GM18867 (cell line): ENCODE measurements around the gene ZNF629.
A peak's percentile ranks its signal among the peaks of the same experiment; 100 is the strongest.

Experiments used
- ATAC-seq: cut with Tn5 transposase; IDR thresholded peaks from one replicate; pipeline ENCODE4 v1.9.1; 2021; ENCODE audit warnings: mild to moderate bottlenecking, moderate library complexity; ENCODE audit not compliant: unreplicated experiment

ZNF629 gene

DNA sequence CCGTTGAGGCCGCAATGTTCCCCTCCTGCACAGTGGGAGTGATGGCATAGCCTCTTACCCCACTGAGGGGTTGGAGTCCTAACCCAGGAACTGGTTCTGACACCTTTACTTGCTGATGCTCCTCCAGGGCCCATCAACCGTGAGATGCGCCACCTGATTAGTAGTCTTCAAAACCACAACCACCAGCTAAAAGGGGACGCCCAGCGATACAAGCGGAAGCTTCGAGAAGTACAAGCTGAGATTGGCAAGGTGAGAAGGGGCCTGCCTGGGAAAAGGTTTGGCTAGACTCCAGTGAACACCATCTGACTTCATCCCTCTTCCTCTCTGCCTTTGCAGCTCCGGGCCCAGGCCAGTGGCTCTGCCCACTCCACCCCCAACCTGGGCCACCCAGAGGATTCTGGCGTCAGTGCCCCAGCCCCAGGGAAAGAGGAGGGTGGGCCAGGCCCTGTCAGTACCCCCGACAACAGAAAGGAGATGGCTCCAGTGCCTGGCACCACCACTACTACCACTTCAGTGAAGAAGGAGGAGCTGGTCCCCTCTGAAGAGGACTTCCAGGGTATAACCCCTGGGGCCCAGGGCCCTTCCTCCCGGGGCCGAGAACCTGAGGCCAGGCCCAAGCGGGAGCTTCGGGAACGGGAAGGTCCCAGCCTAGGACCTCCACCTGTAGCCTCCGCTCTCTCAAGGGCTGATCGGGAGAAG is 19.1 kb downstream of the ZNF629 start:
- peak; percentile 47 for ATAC-seq

DNA sequence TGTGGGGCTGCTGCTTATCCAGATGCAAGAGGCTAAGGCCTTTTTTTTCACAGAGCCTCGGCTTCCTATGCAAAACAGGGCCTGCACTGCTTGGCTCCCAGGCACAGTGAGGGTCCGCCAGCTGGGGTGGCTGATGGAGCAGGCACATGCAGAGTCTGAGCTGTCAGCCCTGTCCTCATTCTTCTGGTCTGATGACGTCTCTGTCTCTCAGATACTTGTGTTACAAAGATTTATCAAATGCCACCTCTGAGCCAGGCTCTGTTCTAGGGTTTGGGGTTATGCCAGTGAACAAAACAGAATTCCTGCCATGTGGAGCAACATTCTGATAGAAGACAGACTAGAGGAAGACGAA is 20.1 kb downstream of the ZNF629 start:
- ATAC-seq: no peak

DNA sequence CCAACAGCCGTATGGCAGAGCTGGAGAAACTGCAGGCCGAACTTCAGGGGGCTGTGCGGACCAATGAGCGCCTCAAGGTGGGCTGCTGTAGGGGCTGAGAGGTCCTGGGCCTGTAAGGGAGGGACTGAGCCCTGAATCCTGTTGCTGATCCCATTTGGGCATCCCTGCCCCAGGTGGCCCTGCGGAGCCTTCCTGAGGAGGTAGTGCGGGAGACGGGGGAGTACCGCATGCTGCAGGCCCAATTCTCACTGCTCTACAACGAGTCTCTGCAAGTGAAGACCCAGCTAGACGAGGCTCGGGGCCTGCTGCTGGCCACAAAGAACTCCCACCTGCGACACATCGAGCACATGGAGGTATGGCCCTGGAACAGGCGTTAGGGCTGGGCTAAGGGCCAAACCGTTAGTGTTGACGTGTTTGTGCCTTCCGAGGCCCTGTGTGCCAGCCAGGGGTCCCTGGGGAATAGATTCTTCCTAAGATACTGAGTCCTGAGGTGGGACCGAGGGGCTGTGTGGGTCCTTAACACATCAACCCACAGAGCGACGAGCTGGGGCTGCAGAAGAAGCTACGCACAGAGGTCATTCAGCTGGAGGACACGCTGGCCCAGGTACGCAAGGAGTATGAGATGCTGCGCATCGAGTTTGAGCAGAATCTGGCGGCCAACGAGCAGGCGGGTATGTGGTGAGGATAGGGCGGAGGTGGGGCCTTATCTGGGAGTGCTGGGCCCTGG is 20.6 kb downstream of the ZNF629 start:
- no peak for ATAC-seq

- ATAC-seq: no peak
These were observed 22.1 kb downstream of the ZNF629 start for GRCh38 chr16:30764816-30765465.

DNA sequence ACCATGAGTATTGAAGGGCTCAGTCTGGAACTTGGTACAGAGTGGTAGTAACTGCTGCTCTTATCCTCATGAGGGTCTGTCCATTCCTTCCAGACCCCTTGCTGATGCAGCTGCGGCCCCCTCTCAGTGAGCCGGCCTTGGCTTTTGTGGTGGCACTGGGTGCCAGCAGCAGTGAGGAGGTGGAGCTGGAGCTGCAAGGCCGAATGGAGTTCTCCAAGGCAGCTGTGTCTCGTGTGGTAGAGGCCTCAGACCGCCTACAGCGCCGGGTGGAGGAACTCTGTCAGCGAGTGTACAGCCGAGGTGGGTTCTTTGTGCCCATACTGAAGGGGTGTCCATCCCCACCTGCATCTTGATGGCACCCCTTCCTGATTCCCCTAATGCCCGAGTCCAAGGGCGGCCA is 22.9 kb downstream of the ZNF629 start:
- ATAC-seq: no peak

DNA sequence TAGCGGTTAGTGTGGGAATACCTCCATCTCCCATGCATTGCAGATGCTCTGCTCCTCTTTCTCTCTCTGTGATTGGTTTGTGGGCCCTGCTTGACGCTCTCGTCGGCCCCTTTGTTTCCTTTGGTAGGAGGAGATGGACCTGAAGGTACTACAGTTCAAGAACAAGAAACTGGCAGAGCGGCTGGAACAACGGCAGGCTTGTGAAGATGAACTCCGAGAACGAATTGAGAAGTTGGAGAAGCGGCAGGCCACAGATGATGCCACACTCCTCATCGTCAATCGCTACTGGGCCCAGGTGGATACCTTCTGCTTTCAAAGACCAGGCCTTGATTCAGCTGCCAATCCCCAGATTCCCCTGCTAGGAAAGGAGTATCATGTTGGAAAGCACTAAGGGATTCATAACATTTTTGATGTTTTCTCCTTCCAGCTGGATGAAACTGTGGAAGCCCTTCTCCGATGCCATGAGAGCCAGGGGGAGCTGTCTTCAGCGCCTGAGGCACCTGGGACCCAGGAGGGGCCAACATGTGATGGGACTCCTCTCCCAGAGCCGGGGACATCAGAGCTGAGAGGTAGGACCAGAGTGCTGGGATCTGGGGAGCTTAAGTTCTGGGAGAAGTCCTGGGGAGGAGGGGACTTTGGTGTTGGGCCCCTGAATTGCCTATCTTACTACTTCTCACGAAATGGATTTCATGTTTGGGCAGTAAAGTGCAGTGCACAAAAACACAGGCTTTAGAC is 23.8 kb downstream of the ZNF629 start:
- no peak for ATAC-seq

GRCh38 chr16:30761928-30762902 is 24.8 kb downstream of the ZNF629 start, which contains the start of the genes CFAP119 and RNF40:
Gene CFAP119, minus strand, starts transcription at chr16:30762062. Its CDS starts 314 bp downstream, at chr16:30761748.
Gene RNF40, plus strand, starts transcription at chr16:30762322. Its CDS starts 224 bp downstream, at chr16:30762546.
- peak; percentile 86 for ATAC-seq

- ATAC-seq: peak; percentile 30
These were observed 25.5 kb downstream of the ZNF629 start for GRCh38 chr16:30761427-30761927.

GRCh38 chr16:30760577-30761426 is 26.2 kb downstream of the ZNF629 start:
- no peak for ATAC-seq

GRCh38 chr16:30760001-30760559 is 26.9 kb downstream of the ZNF629 start:
- no peak for ATAC-seq

DNA sequence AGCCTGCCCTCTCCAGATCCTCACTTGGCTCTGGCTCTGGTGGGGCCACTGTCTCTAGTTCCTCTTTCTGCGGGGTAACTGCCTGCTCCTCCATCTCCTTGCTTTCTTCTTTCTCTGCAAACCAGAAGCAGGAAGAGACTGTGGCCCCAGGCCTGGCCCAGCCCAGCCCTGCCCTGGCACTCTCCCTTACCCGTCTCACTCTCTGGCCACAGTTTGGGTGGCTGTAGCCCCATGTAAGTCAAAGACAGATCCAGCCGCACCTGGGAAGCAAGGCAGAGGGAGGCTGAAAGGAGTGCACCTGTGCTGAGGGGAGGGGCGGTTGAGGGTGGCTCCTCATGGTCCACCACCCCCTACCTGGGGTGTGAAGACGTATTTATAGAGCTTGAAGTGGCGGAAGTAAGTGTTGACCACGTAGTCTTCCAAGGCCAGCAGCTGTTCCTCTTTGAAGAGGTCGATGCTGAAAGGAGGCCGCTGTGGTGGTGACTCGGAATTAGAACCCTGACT is 28.0 kb downstream of the ZNF629 start:
- no peak for ATAC-seq

GRCh38 chr16:30757316-30757715 is 29.7 kb downstream of the ZNF629 start:
- no peak for ATAC-seq

DNA sequence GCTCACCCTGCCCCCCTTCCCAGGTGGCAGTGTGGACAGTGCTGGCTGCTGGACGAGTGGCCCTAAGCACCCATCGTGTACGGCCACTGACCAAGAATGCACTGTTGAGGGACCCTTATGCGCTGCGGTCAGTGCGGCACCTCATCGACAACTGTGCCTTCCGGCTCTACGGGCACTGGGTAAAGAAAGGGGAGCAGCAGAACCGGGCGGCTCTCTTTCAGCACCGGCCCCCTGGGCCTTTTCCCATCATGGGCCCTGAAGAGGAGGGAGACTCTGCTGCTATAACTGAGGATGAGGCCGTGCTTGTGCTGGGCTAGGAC is 30.3 kb downstream of the ZNF629 start:
- no peak for ATAC-seq

GRCh38 chr16:30755955-30756780 is 30.8 kb downstream of the ZNF629 start:
- no peak for ATAC-seq

- no peak for ATAC-seq
These were observed 33.4 kb downstream of the ZNF629 start for GRCh38 chr16:30753596-30753995.

DNA sequence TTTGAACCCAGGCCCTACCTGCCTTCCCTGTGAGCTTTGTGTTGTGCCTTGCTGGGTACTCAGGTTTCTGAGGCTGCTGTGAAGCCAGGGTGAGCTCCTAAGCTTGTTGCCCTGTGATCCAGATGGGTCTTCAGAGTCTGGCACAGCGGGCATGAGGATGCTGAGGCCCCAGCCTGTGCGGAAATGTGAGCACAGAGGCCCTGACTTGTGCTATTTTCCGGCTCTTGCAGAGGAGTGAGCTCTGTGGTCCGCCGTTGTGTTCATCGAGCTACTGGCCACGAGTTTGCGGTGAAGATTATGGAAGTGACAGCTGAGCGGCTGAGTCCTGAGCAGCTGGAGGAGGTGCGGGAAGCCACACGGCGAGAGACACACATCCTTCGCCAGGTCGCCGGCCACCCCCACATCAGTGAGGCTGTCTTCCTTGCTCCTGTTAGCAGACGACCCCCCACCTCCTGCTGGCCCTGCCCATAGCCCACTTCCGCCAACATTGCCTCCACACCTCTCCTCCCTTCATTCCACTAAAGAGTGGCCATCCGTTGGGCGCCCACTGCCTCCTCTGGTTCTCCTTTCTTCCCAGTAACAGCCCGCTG is 36.0 kb downstream of the ZNF629 start:
- ATAC-seq: no peak

GRCh38 chr16:30750201-30750600 is 36.8 kb downstream of the ZNF629 start:
- ATAC-seq: no peak
